PC-9 (cell line): ENCODE data around the gene ACVR1. TPM values are rescaled to one million over a fixed set of nuclear protein-coding genes. Genes with fewer than 3 reads are reported as not detected.

Source experiments
- BruUV-seq: library from RNA; stranded (reverse); fragments of 400-500 nt; replicated peaks from 2 replicates; lab custom pipeline; 2021; lab: Mats Ljungman, UMichigan
- CTCF ChIA-PET: fragments of 300-600 bp; sonication (Branson Sonifier 250); formaldehyde crosslinking; loops from one replicate; lab custom pipeline; 2022; ENCODE audit warnings: antibody characterized with exemption; lab: Charles Lee
- POLR2A ChIA-PET: fragments of 300-600 bp; sonication (Branson Sonifier 250); formaldehyde crosslinking; loops from one replicate; lab custom pipeline; 2022; ENCODE audit warnings: antibody characterized with exemption; ENCODE audit not compliant: unreplicated experiment; lab: Charles Lee
- DNase-seq, 2 experiments: peaks; one replicate each; pipeline versions ENCODE4 v3.0.0 to v3.0.0-alpha.2; 2015 to 2022; ENCODE audit warnings: mixed read lengths in 1 of 2
- H2AFZ ChIP-seq: fragments of 200-600 bp; sonication (generic); 2 replicates; pipeline ENCODE4 v1.8.1; 2017; ENCODE audit warnings: antibody characterized with exemption
- H3F3A ChIP-seq: fragments of 200-600 bp; sonication (generic); 2 replicates; pipeline ENCODE4 v1.8.1; 2017; ENCODE audit warnings: antibody characterized with exemption, mild to moderate bottlenecking, low read depth; ENCODE audit not compliant: insufficient read depth
- H3K27ac ChIP-seq: fragments of 200-600 bp; sonication (generic); 2 replicates; pipeline ENCODE4 v1.6.1; 2016; ENCODE audit warnings: mixed run types
- H3K27me3 ChIP-seq: fragments of 200-600 bp; sonication (generic); 2 replicates; pipeline ENCODE4 v1.6.1; 2016; ENCODE audit warnings: low read depth, mixed run types; ENCODE audit not compliant: insufficient read depth
- H3K36me3 ChIP-seq: fragments of 200-600 bp; sonication (generic); 2 replicates; pipeline ENCODE4 v1.6.1; 2016; ENCODE audit warnings: low read depth, mixed run types
- H3K4me1 ChIP-seq: fragments of 200-600 bp; sonication (generic); replicated peaks from 2 replicates; pipeline ENCODE4 v1.6.1; 2016; ENCODE audit warnings: mixed run types; ENCODE audit not compliant: insufficient read depth
- H3K4me2 ChIP-seq: fragments of 200-600 bp; sonication (generic); 2 replicates; pipeline ENCODE4 v1.6.1; 2017; ENCODE audit warnings: mixed run types
- H3K4me3 ChIP-seq: fragments of 200-600 bp; sonication (generic); 2 replicates; pipeline ENCODE4 v1.6.1; 2016; ENCODE audit warnings: mixed run types
- H3K79me2 ChIP-seq: fragments of 200-600 bp; sonication (generic); 2 replicates; pipeline ENCODE4 v1.6.1; 2017; ENCODE audit warnings: low read depth, mixed run types
- H3K9me2 ChIP-seq: fragments of 200-600 bp; sonication (generic); 2 replicates; pipeline ENCODE4 v1.8.1; 2017; ENCODE audit warnings: mild to moderate bottlenecking; ENCODE audit not compliant: insufficient read depth
- H3K9me3 ChIP-seq: fragments of 200-600 bp; sonication (generic); 2 replicates; pipeline ENCODE4 v1.8.1; 2016; ENCODE audit warnings: low read depth; ENCODE audit not compliant: insufficient read depth
- H4K20me1 ChIP-seq: fragments of 200-600 bp; sonication (generic); 2 replicates; pipeline ENCODE4 v1.8.1; 2017; ENCODE audit not compliant: insufficient read depth
- EZH2 ChIP-seq: fragments of 200-600 bp; sonication (generic); IDR thresholded peaks from 2 replicates; pipeline ENCODE4 v1.8.0; 2017; ENCODE audit warnings: antibody characterized with exemption, low read depth
- intact Hi-C: fragments of 100-400 bp; cut with micrococcal nuclease; formaldehyde crosslinking; loops from one replicate; pipeline ENCODE4 v1.10.0; 2022; ENCODE audit not compliant: unreplicated experiment
- total RNA-seq: library from RNA; stranded (reverse); gene quantifications from 2 replicates; pipeline ENCODE4 v1.2.3, GENCODE V29; 2021
- TF ChIP-seq, protein P1 (sequence below): fragments of 200-600 bp; sonication (generic); conservative IDR thresholded peaks from 2 replicates; pipeline ENCODE4 v1.6.1; 2017; ENCODE audit warnings: mixed run types, antibody characterized with exemption, mild to moderate bottlenecking, moderate library complexity

The ACVR1 gene
- total RNA-seq, 1 experiment from 2014 or later: 8.9 TPM

DNA sequence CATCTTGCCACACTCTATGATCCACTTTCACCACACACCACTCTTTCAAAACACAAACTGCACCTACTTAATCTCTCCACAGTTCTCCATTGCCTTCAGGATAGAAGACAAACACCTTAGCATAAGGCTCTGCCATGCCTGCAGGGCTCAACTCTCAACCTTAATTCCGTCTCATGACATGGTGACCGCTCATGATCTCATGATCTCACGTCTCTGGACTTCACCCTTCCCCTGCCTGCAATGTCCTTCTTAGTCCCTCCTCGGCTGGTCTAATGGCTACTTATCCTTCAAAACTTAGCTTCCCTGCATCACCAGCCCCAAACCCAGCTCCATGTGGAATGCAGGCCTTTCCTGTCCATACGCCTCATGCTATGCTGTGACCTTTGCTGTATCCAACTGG lies 85.3 kb downstream of the ACVR1 start:
- H3K4me3 ChIP-seq: no peak overlapping the region
- H3K36me3 ChIP-seq: no peaks in the 10 kb centered on the region
- ChIA-PET CTCF (no interaction called here), POLR2A (no interaction called here)
- no peak overlapping the region for H3K4me2 ChIP-seq
- TF ChIP-seq, protein P1, sequence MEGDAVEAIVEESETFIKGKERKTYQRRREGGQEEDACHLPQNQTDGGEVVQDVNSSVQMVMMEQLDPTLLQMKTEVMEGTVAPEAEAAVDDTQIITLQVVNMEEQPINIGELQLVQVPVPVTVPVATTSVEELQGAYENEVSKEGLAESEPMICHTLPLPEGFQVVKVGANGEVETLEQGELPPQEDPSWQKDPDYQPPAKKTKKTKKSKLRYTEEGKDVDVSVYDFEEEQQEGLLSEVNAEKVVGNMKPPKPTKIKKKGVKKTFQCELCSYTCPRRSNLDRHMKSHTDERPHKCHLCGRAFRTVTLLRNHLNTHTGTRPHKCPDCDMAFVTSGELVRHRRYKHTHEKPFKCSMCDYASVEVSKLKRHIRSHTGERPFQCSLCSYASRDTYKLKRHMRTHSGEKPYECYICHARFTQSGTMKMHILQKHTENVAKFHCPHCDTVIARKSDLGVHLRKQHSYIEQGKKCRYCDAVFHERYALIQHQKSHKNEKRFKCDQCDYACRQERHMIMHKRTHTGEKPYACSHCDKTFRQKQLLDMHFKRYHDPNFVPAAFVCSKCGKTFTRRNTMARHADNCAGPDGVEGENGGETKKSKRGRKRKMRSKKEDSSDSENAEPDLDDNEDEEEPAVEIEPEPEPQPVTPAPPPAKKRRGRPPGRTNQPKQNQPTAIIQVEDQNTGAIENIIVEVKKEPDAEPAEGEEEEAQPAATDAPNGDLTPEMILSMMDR: no peak
- TF ChIP-seq EZH2: no peak
- intact Hi-C loops: no loop called here
- no peaks in the 10 kb centered on the region for H3K27me3 ChIP-seq
- no peaks in the 10 kb centered on the region for H3K9me3 ChIP-seq
- no peaks in the 10 kb centered on the region for H3F3A ChIP-seq
- H3K79me2 ChIP-seq: no peaks in the 10 kb centered on the region
- H4K20me1 ChIP-seq: no peaks in the 10 kb centered on the region
- no peak overlapping the region for H3K27ac ChIP-seq
- H3K9me2 ChIP-seq: no peaks in the 10 kb centered on the region
- no peak overlapping the region for H2AFZ ChIP-seq
- no peaks in the 10 kb centered on the region for H3K4me1 ChIP-seq
- BruUV-seq: no TSS peak
- DNase-seq: no peak

DNA sequence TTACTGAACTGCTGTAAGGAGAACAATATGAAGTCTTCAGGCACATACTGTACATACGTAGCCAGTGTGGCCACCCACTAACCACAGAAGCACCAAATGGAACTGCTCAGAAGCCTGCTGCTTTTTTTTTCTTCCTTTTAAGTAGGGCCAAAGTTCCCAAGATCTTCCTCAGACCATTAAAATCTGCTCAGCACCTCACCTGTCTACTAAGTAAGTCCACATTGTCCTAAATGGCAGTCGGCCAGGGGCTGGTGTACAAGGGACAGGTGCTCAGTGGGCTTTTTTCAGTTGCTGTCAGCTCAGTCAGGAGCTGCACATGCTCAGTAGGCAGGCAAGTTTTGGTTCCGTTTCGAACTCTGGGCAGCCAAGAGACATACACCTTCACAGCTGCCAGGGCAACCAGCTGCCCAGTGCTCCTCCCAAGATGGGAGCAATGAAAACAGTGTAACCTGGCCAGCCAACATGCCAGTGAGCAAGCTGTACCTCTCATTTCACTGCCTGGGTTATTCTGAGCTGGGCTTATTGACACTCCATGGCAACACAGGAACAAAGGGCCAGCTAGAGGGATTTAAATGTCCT lies 86.1 kb downstream of the ACVR1 start:
- Histone ChIP-seq H3K9me2 (no peaks in the 10 kb centered on the region), H3K4me1 (no peaks in the 10 kb centered on the region), H3K4me2 (no peak overlapping the region), H3K36me3 (no peaks in the 10 kb centered on the region), H3K79me2 (no peaks in the 10 kb centered on the region), H3K4me3 (no peak overlapping the region), H3K27me3 (no peaks in the 10 kb centered on the region), H3F3A (no peaks in the 10 kb centered on the region), H4K20me1 (no peaks in the 10 kb centered on the region), H3K27ac (no peak overlapping the region), H2AFZ (no peak overlapping the region), H3K9me3 (no peaks in the 10 kb centered on the region)
- no peak for TF ChIP-seq EZH2
- TF ChIP-seq, protein P1: no peak
- DNase-seq: no peak
- intact Hi-C loops: no loop called here
- CTCF ChIA-PET: no interaction called here
- POLR2A ChIA-PET: no interaction called here
- BruUV-seq: no TSS peak

DNA sequence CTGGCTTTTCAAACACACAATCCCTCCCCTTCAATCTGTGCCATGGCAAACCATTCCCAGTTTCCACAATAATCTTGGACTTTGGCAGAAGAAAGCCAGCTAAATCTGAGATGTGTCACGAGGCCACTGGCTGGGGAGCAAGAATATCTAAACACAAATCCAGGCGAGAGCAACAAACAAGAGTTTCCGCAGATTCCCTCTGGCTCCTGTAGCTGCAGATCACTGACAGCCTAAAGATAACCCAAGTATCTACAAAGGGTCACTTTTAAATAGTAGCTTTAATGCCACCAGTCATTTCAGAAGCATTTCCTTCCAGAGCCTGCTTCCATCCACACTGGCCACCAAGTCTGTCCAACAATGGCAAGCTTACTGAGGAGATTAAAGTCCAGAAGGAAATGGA lies 86.9 kb downstream of the ACVR1 start:
- H3K9me3 ChIP-seq: no peaks in the 10 kb centered on the region
- POLR2A ChIA-PET: no interaction called here
- H3K4me2 ChIP-seq: no peak overlapping the region
- no peak overlapping the region for H3K27ac ChIP-seq
- H2AFZ ChIP-seq: no peak overlapping the region
- H3F3A ChIP-seq: no peaks in the 10 kb centered on the region
- H3K36me3 ChIP-seq: no peaks in the 10 kb centered on the region
- intact Hi-C loops: no loop called here
- BruUV-seq: no TSS peak
- H3K4me3 ChIP-seq: no peak overlapping the region
- DNase-seq: no peak
- H3K4me1 ChIP-seq: no peaks in the 10 kb centered on the region
- H3K9me2 ChIP-seq: no peaks in the 10 kb centered on the region
- no peaks in the 10 kb centered on the region for H3K27me3 ChIP-seq
- TF ChIP-seq EZH2: no peak
- TF ChIP-seq, protein P1: no peak
- CTCF ChIA-PET: no interaction called here
- H3K79me2 ChIP-seq: no peaks in the 10 kb centered on the region
- H4K20me1 ChIP-seq: no peaks in the 10 kb centered on the region
